ENCODE measurements around the gene RPS25.

DNA sequence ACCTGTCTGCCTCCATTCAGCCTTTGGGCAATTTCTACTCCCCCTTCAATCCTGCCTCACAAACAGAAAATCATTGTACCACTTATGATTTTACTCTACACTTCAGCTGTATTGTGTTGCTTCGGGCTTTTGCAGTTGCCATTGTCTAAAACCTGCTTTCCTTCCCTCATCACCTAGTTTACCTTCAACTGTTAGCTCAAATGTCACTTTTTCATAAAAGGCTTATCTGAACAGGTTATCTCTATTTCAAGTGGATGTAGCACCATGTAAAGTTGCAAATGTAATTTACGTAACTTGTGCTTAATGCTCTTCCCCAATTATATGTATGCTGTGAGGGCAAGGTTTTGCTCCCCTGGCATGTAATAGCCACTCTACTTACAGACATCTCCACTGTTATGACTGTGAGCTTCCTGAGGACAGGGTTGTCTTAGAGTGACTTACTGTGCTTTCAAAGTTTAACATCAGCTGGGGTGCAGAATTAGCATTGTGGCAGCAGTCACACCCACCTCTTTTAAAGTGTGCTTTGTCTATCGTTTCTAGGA lies 5.4 kb downstream of the RPS25 start:
- TF ChIP-seq, protein P1, sequence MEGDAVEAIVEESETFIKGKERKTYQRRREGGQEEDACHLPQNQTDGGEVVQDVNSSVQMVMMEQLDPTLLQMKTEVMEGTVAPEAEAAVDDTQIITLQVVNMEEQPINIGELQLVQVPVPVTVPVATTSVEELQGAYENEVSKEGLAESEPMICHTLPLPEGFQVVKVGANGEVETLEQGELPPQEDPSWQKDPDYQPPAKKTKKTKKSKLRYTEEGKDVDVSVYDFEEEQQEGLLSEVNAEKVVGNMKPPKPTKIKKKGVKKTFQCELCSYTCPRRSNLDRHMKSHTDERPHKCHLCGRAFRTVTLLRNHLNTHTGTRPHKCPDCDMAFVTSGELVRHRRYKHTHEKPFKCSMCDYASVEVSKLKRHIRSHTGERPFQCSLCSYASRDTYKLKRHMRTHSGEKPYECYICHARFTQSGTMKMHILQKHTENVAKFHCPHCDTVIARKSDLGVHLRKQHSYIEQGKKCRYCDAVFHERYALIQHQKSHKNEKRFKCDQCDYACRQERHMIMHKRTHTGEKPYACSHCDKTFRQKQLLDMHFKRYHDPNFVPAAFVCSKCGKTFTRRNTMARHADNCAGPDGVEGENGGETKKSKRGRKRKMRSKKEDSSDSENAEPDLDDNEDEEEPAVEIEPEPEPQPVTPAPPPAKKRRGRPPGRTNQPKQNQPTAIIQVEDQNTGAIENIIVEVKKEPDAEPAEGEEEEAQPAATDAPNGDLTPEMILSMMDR (IDR thresholded peaks at IDR 0.05; ENCODE audit: poor library complexity, severe bottlenecking) = no peak
- no peak for TF ChIP-seq EP300 (conservative IDR thresholded peaks at IDR 0.05; ENCODE audit: poor library complexity, severe bottlenecking)
- no peak for TF ChIP-seq TAF1 (IDR thresholded peaks at IDR 0.05; ENCODE audit: low read depth)
- no peak for TF ChIP-seq POLR2AphosphoS5 (IDR thresholded peaks at IDR 0.05)
- TF ChIP-seq RAD21 (conservative IDR thresholded peaks at IDR 0.05) = no peak

Data from neural cell (in vitro differentiated cells).